Colonic mucosa (tissue), 4 donors: Measurements from ENCODE around the gene CDC123. TPM values are rescaled to one million over a fixed set of nuclear protein-coding genes. Genes with fewer than 3 reads are reported as not detected.
"Not testable (repeated sequence)": the region's sequence is repeated elsewhere in the genome, so short reads cannot be mapped to it uniquely, and the experiment has no call there.

Source experiments
- DNase-seq: peaks from one replicate; pipeline ENCODE4 v3.0.0-alpha.2; 2020
- H3K27ac ChIP-seq: fragments of 200-600 bp; one replicate; pipeline ENCODE4 v1.8.0; 2021
- H3K27me3 ChIP-seq: fragments of 200-600 bp; one replicate; pipeline ENCODE4 v1.8.0; 2021
- H3K36me3 ChIP-seq: fragments of 200-600 bp; one replicate; pipeline ENCODE4 v1.8.0; 2021
- H3K4me1 ChIP-seq: fragments of 200-600 bp; one replicate; pipeline ENCODE4 v1.8.0; 2021; ENCODE audit warnings: mild to moderate bottlenecking
- H3K4me3 ChIP-seq: fragments of 200-600 bp; one replicate; pipeline ENCODE4 v1.8.0; 2021
- H3K9ac ChIP-seq, 2 donors: one replicate each; pipeline ENCODE4 v1.7.0; 2013; ENCODE audit warnings: control low read depth in 2 of 2, low read depth in 2 of 2, low read length in 2 of 2
- H3K9me3 ChIP-seq: fragments of 200-600 bp; one replicate; pipeline ENCODE4 v1.8.0; 2021
- intact Hi-C: fragments of 100-400 bp; cut with DNase I; formaldehyde crosslinking; loops from one replicate; pipeline ENCODE4 v1.14.1; 2022
- total RNA-seq, 2 donors: library from RNA; stranded (reverse); fragmentation: NEBNext Ultra II Directional in 1 of 2; extraction: Animal tissue kit (Norgen Biotek cat#: 25700) in 1 of 2; gene quantifications; one replicate each; pipeline ENCODE4 v1.2.1, GENCODE V29; 2021
- TF ChIP-seq, protein P1 (sequence below): fragments of 200-600 bp; IDR thresholded peaks from one replicate; pipeline ENCODE4 v1.8.0; 2022; ENCODE audit warnings: antibody characterized with exemption, mild to moderate bottlenecking
- donor health status: healthy.
- donor health status: DM: no; HTN: no; CAD: no.
- donor health status: DM: no; HTN: no; CAD: no.

CDC123 gene
- total RNA-seq, 2 donors from 2014 or later, result 47.9 to 84.5 TPM

DNA sequence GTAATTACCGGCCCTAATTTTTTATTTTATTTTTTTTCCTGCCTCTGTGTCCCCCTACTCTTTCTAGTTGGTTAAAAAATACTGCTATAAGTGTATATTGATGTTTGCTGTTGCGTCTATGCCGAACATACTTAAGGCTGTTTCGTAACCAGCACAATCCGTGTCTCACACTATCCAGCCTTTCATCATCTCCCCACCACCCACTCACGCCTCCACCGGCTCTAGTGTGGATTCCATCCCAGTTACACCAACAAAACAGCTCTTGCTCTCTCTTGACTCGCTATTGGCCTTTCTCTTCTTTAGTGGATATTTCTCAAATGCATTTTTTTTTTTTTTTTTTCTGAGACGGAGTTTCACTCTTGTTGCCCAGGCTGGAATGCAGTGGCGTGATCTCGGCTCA lies 83.3 kb downstream of the CDC123 start:
- Histone ChIP-seq H3K27ac (no peak overlapping the region), H3K9me3 (no peaks in the 10 kb centered on the region), H3K9ac (no peak overlapping the region), H3K4me1 (no peaks in the 10 kb centered on the region), H3K4me3 (no peak overlapping the region), H3K36me3 (no peaks in the 10 kb centered on the region), H3K27me3 (no peaks in the 10 kb centered on the region)
- intact Hi-C loops, result loop anchor here (10.0 kb wide), 1 partner anchor 66 kb away; the partner anchor contains the start of gene CAMK1D
- DNase-seq, result no peak
- TF ChIP-seq, protein P1, sequence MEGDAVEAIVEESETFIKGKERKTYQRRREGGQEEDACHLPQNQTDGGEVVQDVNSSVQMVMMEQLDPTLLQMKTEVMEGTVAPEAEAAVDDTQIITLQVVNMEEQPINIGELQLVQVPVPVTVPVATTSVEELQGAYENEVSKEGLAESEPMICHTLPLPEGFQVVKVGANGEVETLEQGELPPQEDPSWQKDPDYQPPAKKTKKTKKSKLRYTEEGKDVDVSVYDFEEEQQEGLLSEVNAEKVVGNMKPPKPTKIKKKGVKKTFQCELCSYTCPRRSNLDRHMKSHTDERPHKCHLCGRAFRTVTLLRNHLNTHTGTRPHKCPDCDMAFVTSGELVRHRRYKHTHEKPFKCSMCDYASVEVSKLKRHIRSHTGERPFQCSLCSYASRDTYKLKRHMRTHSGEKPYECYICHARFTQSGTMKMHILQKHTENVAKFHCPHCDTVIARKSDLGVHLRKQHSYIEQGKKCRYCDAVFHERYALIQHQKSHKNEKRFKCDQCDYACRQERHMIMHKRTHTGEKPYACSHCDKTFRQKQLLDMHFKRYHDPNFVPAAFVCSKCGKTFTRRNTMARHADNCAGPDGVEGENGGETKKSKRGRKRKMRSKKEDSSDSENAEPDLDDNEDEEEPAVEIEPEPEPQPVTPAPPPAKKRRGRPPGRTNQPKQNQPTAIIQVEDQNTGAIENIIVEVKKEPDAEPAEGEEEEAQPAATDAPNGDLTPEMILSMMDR, result no peak

DNA sequence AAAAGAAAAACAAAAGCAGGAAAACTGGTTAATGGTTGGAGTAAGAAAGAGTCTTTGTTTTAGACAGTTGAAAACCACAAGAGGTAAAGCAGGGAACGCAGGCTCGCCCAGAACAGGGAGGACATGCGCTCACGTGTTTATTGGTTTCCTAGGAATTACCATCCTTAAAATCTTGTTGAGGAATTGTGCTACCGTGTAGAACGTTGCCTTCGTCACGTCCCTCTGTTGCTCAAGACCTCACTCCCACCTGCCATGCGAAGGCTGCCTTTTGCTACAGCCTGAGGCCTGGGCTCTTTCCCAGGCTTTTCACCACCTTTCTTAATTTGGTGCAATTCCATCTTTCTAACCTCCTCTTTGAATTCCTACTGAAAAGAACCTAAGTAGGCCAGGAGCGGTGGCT lies 91.8 kb downstream of the CDC123 start:
- Histone ChIP-seq H3K4me3 (no peak overlapping the region), H3K36me3 (no peaks in the 10 kb centered on the region), H3K27ac (no peak overlapping the region), H3K9me3 (no peaks in the 10 kb centered on the region), H3K9ac (no peak overlapping the region), H3K27me3 (no peaks in the 10 kb centered on the region), H3K4me1 (no peaks in the 10 kb centered on the region)
- intact Hi-C loops, result no loop called here
- no peak for DNase-seq
- TF ChIP-seq, protein P1, result no peak

- intact Hi-C loops, H3K36me3 ChIP-seq, H3K9me3 ChIP-seq, H3K27me3 ChIP-seq, DNase-seq, H3K4me1 ChIP-seq, H3K4me3 ChIP-seq, H3K27ac ChIP-seq, H3K9ac ChIP-seq: not testable (repeated sequence)
Measured at GRCh38 chr10:12297784-12298183, 101.8 kb downstream of the CDC123 start.

DNA sequence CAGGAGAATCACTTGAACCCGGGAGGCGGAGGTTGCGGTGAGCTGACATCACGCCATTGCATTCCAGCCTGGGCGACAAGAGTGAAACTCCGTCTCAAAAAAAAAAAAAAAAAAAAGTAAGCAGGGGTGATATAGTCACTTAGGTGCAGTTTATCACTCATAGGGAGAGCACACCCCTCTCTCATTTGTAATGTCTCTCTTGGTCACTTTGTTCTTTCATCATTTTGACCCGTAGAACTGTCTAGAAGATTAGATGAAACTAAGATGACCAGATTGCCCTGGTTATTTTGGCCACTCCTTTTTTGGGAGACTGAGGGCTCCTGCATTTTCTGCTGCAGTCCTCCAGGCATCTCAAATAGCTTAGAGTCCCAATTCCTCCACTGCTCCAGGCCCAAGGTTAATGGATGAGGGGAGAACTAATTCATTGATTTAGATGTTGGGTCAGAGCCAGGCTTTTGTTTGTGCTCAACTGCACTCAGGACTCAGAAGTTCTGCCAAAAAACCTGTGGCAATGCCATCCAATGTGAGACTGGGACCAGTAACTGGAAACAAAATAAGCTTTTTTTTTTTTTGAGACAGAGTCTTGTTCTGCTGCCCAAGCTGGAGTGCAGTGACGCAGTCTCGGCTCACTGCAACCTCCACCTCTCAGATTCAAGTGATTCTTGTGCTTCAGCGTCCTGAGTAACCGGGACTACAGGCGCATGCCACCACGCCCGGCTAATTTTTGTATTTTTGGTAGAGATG lies 103.4 kb downstream of the CDC123 start:
- H3K4me1 ChIP-seq, result no peaks in the 10 kb centered on the region
- intact Hi-C loops, result no loop called here
- no peak overlapping the region for H3K27ac ChIP-seq
- no peak overlapping the region for H3K9ac ChIP-seq
- H3K27me3 ChIP-seq, result no peaks in the 10 kb centered on the region
- DNase-seq, result no peak
- H3K4me3 ChIP-seq, result no peak overlapping the region
- no peaks in the 10 kb centered on the region for H3K36me3 ChIP-seq
- TF ChIP-seq, protein P1, result no peak
- H3K9me3 ChIP-seq, result no peaks in the 10 kb centered on the region

Other genes with a start within 250 kb of the CDC123 start
- 10 to 100 TPM; 21.9 to 25.6 TPM for gene UPF2, start 153.4 kb upstream of the CDC123 start, total RNA-seq
- 10 to 100 TPM; 18.5 to 40.6 TPM for gene DHTKD1, start 127.2 kb upstream of the CDC123 start, total RNA-seq
- gene SEC61A2, start 66.5 kb upstream of the CDC123 start, total RNA-seq, result 1 to 10 TPM; 4.6 TPM
- gene NUDT5, start 297 bp upstream of the CDC123 start, total RNA-seq, result 10 to 100 TPM; 41.4 to 89.0 TPM
- 10 to 100 TPM; 21.3 to 29.7 TPM for gene CAMK1D, start 153.4 kb downstream of the CDC123 start, total RNA-seq